DND-41 (cell line): ENCODE measurements around the gene RPL29.

Experiments used
- EZH2 ChIP-seq: IDR thresholded peaks from 3 replicates; pipeline ENCODE4 v1.6.1; 2012; ENCODE audit warnings: borderline replicate concordance, low read depth, mild to moderate bottlenecking, moderate library complexity, low read length, inconsistent platforms; ENCODE audit not compliant: severe bottlenecking
- TF ChIP-seq, protein P1 (sequence below): IDR thresholded peaks from 2 replicates; pipeline ENCODE4 v1.5.1; 2012; ENCODE audit warnings: borderline replicate concordance, low read length, moderate library complexity, mild to moderate bottlenecking; ENCODE audit not compliant: poor library complexity, severe bottlenecking; ENCODE audit errors: extremely low read depth

DNA sequence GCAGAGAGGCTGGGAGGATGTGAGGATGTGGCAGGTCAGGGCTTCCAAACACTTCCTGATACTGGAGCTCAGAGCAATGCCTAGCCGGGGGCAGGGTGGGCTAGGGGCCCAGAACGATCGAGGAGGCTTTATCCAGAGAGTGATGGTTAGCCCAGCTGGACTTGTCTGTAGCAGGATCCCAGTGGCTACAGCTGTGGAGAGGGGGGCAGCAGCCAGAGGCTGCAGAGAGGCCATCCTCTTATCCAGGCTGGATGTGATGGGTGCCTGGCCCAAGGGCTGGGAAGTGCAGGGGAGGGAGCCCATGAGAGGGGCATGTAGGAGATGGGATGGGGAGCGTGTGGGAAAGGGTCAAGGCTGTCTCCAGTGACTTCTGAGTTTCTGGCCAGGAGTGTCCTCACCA, 48.9 kb downstream of the RPL29 start:
- TF ChIP-seq, protein P1, sequence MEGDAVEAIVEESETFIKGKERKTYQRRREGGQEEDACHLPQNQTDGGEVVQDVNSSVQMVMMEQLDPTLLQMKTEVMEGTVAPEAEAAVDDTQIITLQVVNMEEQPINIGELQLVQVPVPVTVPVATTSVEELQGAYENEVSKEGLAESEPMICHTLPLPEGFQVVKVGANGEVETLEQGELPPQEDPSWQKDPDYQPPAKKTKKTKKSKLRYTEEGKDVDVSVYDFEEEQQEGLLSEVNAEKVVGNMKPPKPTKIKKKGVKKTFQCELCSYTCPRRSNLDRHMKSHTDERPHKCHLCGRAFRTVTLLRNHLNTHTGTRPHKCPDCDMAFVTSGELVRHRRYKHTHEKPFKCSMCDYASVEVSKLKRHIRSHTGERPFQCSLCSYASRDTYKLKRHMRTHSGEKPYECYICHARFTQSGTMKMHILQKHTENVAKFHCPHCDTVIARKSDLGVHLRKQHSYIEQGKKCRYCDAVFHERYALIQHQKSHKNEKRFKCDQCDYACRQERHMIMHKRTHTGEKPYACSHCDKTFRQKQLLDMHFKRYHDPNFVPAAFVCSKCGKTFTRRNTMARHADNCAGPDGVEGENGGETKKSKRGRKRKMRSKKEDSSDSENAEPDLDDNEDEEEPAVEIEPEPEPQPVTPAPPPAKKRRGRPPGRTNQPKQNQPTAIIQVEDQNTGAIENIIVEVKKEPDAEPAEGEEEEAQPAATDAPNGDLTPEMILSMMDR: no peak
- TF ChIP-seq EZH2: no peak
